Neural cell (in vitro differentiated cells): Measurements from ENCODE around the gene PGM1. TPM values are rescaled to one million over a fixed set of nuclear protein-coding genes. Genes with fewer than 3 reads are reported as not detected.

ENCODE experiments used
- H2AFZ ChIP-seq: fragments of 200-600, 300-800 bp; sonication (generic), shearing (Covaris generic); 2 replicates; pipeline ENCODE4 v1.6.0; 2014; ENCODE audit warnings: low read depth, mild to moderate bottlenecking, antibody characterized with exemption, low read length, moderate library complexity
- H3F3A ChIP-seq: fragments of 200-600 bp; shearing (Covaris generic); 2 replicates; pipeline ENCODE4 v1.6.1; 2016; ENCODE audit warnings: mild to moderate bottlenecking, moderate library complexity, mixed read lengths, antibody characterized with exemption, low read length; ENCODE audit not compliant: insufficient read depth, poor library complexity, severe bottlenecking
- H3K27ac ChIP-seq: fragments of 200-600, 300-800 bp; sonication (generic), shearing (Covaris generic); 2 replicates; pipeline ENCODE4 v1.5.1; 2014; ENCODE audit warnings: mild to moderate bottlenecking, low read length, moderate library complexity
- H3K27me3 ChIP-seq: fragments of 300-800, 200-600 bp; sonication (generic), shearing (Covaris generic); 2 replicates; pipeline ENCODE4 v1.6.0; 2014; ENCODE audit warnings: mild to moderate bottlenecking, low read depth, low read length, moderate library complexity; ENCODE audit not compliant: insufficient read depth
- H3K36me3 ChIP-seq: fragments of 300-800, 200-600 bp; sonication (generic), shearing (Covaris generic); 2 replicates; pipeline ENCODE4 v1.5.1; 2014; ENCODE audit warnings: mild to moderate bottlenecking, antibody characterized with exemption, low read length, moderate library complexity; ENCODE audit not compliant: insufficient read depth
- H3K4me2 ChIP-seq: fragments of 300-800, 200-600 bp; sonication (generic), shearing (Covaris generic); 2 replicates; pipeline ENCODE4 v1.6.0; 2014; ENCODE audit warnings: mild to moderate bottlenecking, low read length
- H3K4me3 ChIP-seq: fragments of 300-800, 200-600 bp; sonication (generic), shearing (Covaris generic); 2 replicates; pipeline ENCODE4 v1.5.1; 2014; ENCODE audit warnings: mild to moderate bottlenecking, low read length, moderate library complexity
- H3K79me2 ChIP-seq: fragments of 200-600 bp; shearing (Covaris generic); replicated peaks from 2 replicates; pipeline ENCODE4 v1.6.0; 2014; ENCODE audit warnings: mild to moderate bottlenecking, low read length, moderate library complexity; ENCODE audit not compliant: insufficient read depth
- H3K9ac ChIP-seq: fragments of 300-800, 200-600 bp; sonication (generic), shearing (Covaris generic); 2 replicates; pipeline ENCODE4 v1.6.1; 2016; ENCODE audit warnings: mild to moderate bottlenecking, low read length, mixed read lengths
- H3K9me2 ChIP-seq: fragments of 200-600 bp; shearing (Covaris generic); 2 replicates; pipeline ENCODE4 v1.6.1; 2016; ENCODE audit warnings: mild to moderate bottlenecking, low read length, mixed read lengths; ENCODE audit not compliant: insufficient read depth
- H3K9me3 ChIP-seq: fragments of 200-600, 300-800 bp; sonication (generic), shearing (Covaris generic); 2 replicates; pipeline ENCODE4 v1.6.1; 2016; ENCODE audit warnings: mild to moderate bottlenecking, mixed run types, low read length, moderate library complexity, mixed read lengths
- H4K20me1 ChIP-seq: fragments of 200-600 bp; shearing (Covaris generic); 2 replicates; pipeline ENCODE4 v1.6.1; 2016; ENCODE audit warnings: mild to moderate bottlenecking, mixed run types; ENCODE audit not compliant: insufficient read depth
- EP300 ChIP-seq: fragments of 450-650 bp; conservative IDR thresholded peaks from 2 replicates; pipeline ENCODE4 v1.6.1; 2014; ENCODE audit warnings: antibody characterized with exemption, mild to moderate bottlenecking, moderate library complexity; ENCODE audit not compliant: poor library complexity, severe bottlenecking
- EZH2 ChIP-seq: fragments of 200-600, 300-800 bp; shearing (Covaris generic), sonication (generic); IDR thresholded peaks from 2 replicates; pipeline ENCODE4 v1.6.1; 2014; ENCODE audit warnings: antibody characterized with exemption, low read length, borderline replicate concordance, mild to moderate bottlenecking; ENCODE audit not compliant: insufficient read depth, poor library complexity, severe bottlenecking
- MXI1 ChIP-seq: fragments of 450-650 bp; conservative IDR thresholded peaks from 2 replicates; pipeline ENCODE4 v1.6.1; 2014; ENCODE audit warnings: antibody characterized with exemption, mild to moderate bottlenecking; ENCODE audit not compliant: poor library complexity, severe bottlenecking
- POLR2AphosphoS5 ChIP-seq: IDR thresholded peaks from 2 replicates; pipeline ENCODE4 v1.6.1; 2012
- RAD21 ChIP-seq: fragments of 450-650 bp; conservative IDR thresholded peaks from 2 replicates; pipeline ENCODE4 v1.6.1; 2014; ENCODE audit warnings: antibody characterized with exemption, mild to moderate bottlenecking, moderate library complexity
- SMC3 ChIP-seq: fragments of 450-650 bp; conservative IDR thresholded peaks from 2 replicates; pipeline ENCODE4 v1.6.1; 2014; ENCODE audit warnings: antibody characterized with exemption, mild to moderate bottlenecking, moderate library complexity; ENCODE audit not compliant: poor library complexity
- TAF1 ChIP-seq: IDR thresholded peaks from 2 replicates; pipeline ENCODE4 v1.6.1; 2012; ENCODE audit warnings: low read depth
- polyA plus RNA-seq: library from polyadenylated mRNA; depleted of rRNA; stranded (reverse); fragments of >200 nt; gene quantifications from 2 replicates; pipeline ENCODE4 v1.2.3, GENCODE V29; 2014
- TF ChIP-seq, protein P1 (sequence below): IDR thresholded peaks from 2 replicates; pipeline ENCODE4 v1.6.1; 2012; ENCODE audit warnings: borderline replicate concordance
- TF ChIP-seq, protein P2 (sequence below): fragments of 450-650 bp; IDR thresholded peaks from 2 replicates; pipeline ENCODE4 v1.5.1; 2014; ENCODE audit warnings: antibody characterized with exemption, mild to moderate bottlenecking, moderate library complexity; ENCODE audit not compliant: poor library complexity, severe bottlenecking

Gene PGM1
- polyA plus RNA-seq, 1 donor from 2014 or later = 2.9 TPM

DNA sequence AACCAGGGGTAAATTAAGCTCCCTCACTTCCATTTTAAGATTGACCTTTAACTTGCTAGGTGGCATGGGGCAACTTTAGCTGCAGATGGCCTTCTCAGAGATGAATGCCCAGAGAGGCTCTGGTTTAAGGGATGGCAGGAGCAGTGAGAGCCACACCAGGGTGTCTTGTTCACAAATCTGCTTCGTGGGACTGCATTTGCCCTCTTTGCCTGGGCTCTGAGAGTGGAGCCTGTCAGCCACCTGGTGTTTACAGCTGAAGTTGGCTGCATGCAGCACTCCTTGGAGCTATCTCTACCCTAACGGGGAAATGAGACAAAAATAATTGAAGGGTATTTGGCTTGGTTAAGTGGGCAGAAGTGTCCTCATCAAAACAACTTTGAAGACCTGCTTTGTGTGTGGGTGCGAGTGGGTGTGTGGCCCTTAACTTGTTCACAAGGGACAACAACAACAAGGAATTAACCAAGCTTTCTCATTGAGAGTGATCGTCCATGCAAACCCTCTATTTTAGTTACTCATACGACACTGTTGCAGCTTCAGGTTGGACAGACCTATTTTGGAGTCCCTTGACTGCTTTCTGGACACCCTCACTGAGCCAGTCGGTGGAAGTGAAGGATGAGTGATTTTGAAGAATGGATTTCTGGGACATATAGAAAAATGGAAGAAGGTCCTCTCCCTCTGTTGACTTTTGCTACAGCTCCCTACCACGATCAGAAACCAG, 29.8 kb downstream of the PGM1 start:
- H3K79me2 ChIP-seq = no peaks in the 10 kb centered on the region
- H3F3A ChIP-seq = no peaks in the 10 kb centered on the region
- TF ChIP-seq TAF1 (no peak), MXI1 (no peak), EP300 (no peak), SMC3 (no peak), EZH2 (no peak), RAD21 (no peak), POLR2AphosphoS5 (no peak)
- TF ChIP-seq, protein P1, sequence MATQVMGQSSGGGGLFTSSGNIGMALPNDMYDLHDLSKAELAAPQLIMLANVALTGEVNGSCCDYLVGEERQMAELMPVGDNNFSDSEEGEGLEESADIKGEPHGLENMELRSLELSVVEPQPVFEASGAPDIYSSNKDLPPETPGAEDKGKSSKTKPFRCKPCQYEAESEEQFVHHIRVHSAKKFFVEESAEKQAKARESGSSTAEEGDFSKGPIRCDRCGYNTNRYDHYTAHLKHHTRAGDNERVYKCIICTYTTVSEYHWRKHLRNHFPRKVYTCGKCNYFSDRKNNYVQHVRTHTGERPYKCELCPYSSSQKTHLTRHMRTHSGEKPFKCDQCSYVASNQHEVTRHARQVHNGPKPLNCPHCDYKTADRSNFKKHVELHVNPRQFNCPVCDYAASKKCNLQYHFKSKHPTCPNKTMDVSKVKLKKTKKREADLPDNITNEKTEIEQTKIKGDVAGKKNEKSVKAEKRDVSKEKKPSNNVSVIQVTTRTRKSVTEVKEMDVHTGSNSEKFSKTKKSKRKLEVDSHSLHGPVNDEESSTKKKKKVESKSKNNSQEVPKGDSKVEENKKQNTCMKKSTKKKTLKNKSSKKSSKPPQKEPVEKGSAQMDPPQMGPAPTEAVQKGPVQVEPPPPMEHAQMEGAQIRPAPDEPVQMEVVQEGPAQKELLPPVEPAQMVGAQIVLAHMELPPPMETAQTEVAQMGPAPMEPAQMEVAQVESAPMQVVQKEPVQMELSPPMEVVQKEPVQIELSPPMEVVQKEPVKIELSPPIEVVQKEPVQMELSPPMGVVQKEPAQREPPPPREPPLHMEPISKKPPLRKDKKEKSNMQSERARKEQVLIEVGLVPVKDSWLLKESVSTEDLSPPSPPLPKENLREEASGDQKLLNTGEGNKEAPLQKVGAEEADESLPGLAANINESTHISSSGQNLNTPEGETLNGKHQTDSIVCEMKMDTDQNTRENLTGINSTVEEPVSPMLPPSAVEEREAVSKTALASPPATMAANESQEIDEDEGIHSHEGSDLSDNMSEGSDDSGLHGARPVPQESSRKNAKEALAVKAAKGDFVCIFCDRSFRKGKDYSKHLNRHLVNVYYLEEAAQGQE = no peak
- TF ChIP-seq, protein P2, sequence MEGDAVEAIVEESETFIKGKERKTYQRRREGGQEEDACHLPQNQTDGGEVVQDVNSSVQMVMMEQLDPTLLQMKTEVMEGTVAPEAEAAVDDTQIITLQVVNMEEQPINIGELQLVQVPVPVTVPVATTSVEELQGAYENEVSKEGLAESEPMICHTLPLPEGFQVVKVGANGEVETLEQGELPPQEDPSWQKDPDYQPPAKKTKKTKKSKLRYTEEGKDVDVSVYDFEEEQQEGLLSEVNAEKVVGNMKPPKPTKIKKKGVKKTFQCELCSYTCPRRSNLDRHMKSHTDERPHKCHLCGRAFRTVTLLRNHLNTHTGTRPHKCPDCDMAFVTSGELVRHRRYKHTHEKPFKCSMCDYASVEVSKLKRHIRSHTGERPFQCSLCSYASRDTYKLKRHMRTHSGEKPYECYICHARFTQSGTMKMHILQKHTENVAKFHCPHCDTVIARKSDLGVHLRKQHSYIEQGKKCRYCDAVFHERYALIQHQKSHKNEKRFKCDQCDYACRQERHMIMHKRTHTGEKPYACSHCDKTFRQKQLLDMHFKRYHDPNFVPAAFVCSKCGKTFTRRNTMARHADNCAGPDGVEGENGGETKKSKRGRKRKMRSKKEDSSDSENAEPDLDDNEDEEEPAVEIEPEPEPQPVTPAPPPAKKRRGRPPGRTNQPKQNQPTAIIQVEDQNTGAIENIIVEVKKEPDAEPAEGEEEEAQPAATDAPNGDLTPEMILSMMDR = no peak
- H3K4me3 ChIP-seq = no peak overlapping the region
- no peaks in the 10 kb centered on the region for H3K9me3 ChIP-seq
- H3K9me2 ChIP-seq = no peaks in the 10 kb centered on the region
- H3K4me2 ChIP-seq = no peak overlapping the region
- no peaks in the 10 kb centered on the region for H4K20me1 ChIP-seq
- no peaks in the 10 kb centered on the region for H3K27me3 ChIP-seq
- no peaks in the 10 kb centered on the region for H3K36me3 ChIP-seq
- H3K9ac ChIP-seq = no peak overlapping the region
- H3K27ac ChIP-seq = no peak overlapping the region
- H2AFZ ChIP-seq = no peak overlapping the region

GRCh38 chr1:63623952-63624351, 30.7 kb downstream of the PGM1 start:
- Histone ChIP-seq H4K20me1 (no peaks in the 10 kb centered on the region), H3K4me2 (no peak overlapping the region), H2AFZ (no peak overlapping the region), H3K4me3 (no peak overlapping the region), H3K9me3 (no peaks in the 10 kb centered on the region), H3K9me2 (no peaks in the 10 kb centered on the region), H3K27me3 (no peaks in the 10 kb centered on the region), H3K36me3 (no peaks in the 10 kb centered on the region), H3K79me2 (no peaks in the 10 kb centered on the region), H3F3A (no peaks in the 10 kb centered on the region), H3K27ac (no peak overlapping the region), H3K9ac (no peak overlapping the region)
- TF ChIP-seq TAF1 (no peak), EP300 (no peak), SMC3 (no peak), RAD21 (no peak), MXI1 (no peak), POLR2AphosphoS5 (no peak), EZH2 (no peak)
- TF ChIP-seq, protein P1 = no peak
- TF ChIP-seq, protein P2 = no peak
